ENCODE measurements around the gene ZNF160. TPM values are rescaled to one million over a fixed set of nuclear protein-coding genes. Genes with fewer than 3 reads are reported as not detected.

Gene ZNF160
- total and polyA plus RNA-seq, 2 of the 8 experiments (the other 6 are each of a cell fraction or from before 2014, with no cell fraction given), result 15.8 to 31.2 TPM

DNA sequence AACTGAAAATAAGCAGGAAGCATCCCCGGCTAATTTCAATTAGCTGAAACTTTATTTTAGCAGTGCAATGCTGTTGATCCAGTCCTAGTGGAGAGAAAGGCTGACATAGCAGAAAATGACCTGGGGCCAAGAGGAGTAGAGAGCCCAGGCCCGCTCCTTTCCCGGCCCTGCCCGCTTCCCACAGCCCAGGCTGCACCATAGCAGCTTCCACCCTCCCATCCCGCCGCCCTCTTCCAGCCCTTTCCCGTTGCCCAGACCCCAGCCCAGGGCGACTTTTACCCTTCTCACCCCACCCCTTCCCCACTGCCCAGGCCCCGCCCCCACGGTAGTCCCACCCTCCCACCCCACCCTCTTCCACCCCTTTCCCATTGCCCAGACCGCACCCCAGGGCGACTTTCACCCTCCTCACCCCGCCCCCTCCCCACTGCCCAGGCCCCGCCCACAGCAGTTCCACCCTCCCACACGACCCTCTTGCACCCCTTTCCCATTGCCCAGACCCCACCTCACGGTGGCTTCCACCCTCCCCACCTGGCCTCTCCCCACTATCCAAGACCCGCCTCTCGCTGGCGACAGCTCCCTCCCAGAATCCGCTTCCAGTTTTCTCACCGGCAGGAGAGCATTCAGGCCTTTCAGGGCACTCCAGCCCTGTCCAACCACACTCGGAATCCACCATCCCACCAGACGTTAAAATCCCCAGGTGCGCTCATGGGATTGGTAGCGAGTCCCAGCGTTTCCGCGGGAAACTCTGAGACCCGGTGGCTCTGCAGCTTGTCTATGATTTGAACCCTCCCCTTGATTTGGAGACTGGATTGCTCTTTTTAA, 8.3 kb downstream of the ZNF160 start:
- 0 out of 7 replicates have a peak overlapping the region, but pooled peaks of 1 of the 4 experiments have one; percentile 6 for H3K9ac ChIP-seq (replicated peaks in 1 of 4; ENCODE audit: extremely low read depth in 1 of 4, low read depth in 3 of 4, low read length in 3 of 4)
- H3K4me2 ChIP-seq (ENCODE audit: insufficient read depth in 1 of 2, low read depth in 2 of 2, low read length in 2 of 2), result peak overlapping the region; percentile 60 to 63
- no peak overlapping the region for H4K5ac ChIP-seq (ENCODE audit: insufficient read length, low read depth, low read length)
- peaks cover 0 to 13% (median 2%) of the 10 kb centered on the region in 4 experiments; a peak in 3 of 8 replicates for H3K36me3 ChIP-seq (ENCODE audit: control insufficient read depth in 2 of 4, insufficient read depth in 4 of 4, low read length in 3 of 4)
- H2BK20ac ChIP-seq (ENCODE audit: low read length), result no peak overlapping the region
- no peak overlapping the region for H4K91ac ChIP-seq (replicated peaks; ENCODE audit: insufficient read length, low read length)
- peak overlapping the region; percentile 24 to 50 (median 34); a peak in 5 of 8 replicates for H3K4me3 ChIP-seq (ENCODE audit: extremely low read depth in 1 of 4, insufficient read depth in 2 of 4, low read depth in 3 of 4, low read length in 4 of 4)
- H4K8ac ChIP-seq (ENCODE audit: extremely low read depth, insufficient read depth, low read length), result no peak overlapping the region
- H3K23me2 ChIP-seq (ENCODE audit: low read depth, low read length), result no peaks in the 10 kb centered on the region
- no peak overlapping the region for H2BK5ac ChIP-seq (ENCODE audit: low read depth, low read length)
- H2BK15ac ChIP-seq (ENCODE audit: low read length), result no peak overlapping the region
- H3K14ac ChIP-seq (ENCODE audit: insufficient read length), result no peak overlapping the region
- peaks cover 0 to 7% (median 2%) of the 10 kb centered on the region in 4 experiments; a peak in 3 of 7 replicates for H3K4me1 ChIP-seq (replicated peaks in 1 of 4; ENCODE audit: control insufficient read depth in 3 of 4, insufficient read depth in 4 of 4, low read length in 3 of 4)
- peaks cover 0 to 37% of the 10 kb centered on the region in 2 experiments; a peak in 2 of 4 replicates for H3K79me2 ChIP-seq (ENCODE audit: control insufficient read depth in 1 of 2, insufficient read depth in 2 of 2, low read length in 2 of 2)
- no peak overlapping the region for H2BK12ac ChIP-seq (ENCODE audit: low read depth, low read length)
- DNase-seq (ENCODE audit: low read depth in 1 of 2, low spot score in 2 of 2), result peak; percentile 61 to 80
- peaks cover 4 to 9% of the 10 kb centered on the region in 2 experiments for H4K20me1 ChIP-seq (replicated peaks in 1 of 2; ENCODE audit: control insufficient read depth in 1 of 2, insufficient read depth in 2 of 2, low read length in 2 of 2)
- H2BK120ac ChIP-seq (replicated peaks; ENCODE audit: low read depth, low read length), result no peak overlapping the region
- ChIA-PET CTCF (ENCODE audit: partially characterized antibody) (interaction anchor here (0.6 to 1.9 kb wide), 4 partner anchors 18 to 400 kb away, joined by 4 to 13 read pairs (median 4); no protein-coding TSS in a partner anchor), POLR2A (ENCODE audit: partially characterized antibody) (interaction anchor here (0.6 to 1.4 kb wide), 3 partner anchors 9 to 59 kb away, joined by 3 to 4 read pairs (median 3); no protein-coding TSS in a partner anchor)
- peaks cover 5% of the 10 kb centered on the region; the same call in 1 of the 2 replicates for H3K79me1 ChIP-seq (ENCODE audit: low read depth, low read length)
- no peak overlapping the region for H3K23ac ChIP-seq (ENCODE audit: insufficient read length)
- FAIRE-seq, result no peak
- no peak overlapping the region for H3K27ac ChIP-seq (ENCODE audit: low read depth, low read length)
- H3K18ac ChIP-seq (ENCODE audit: extremely low read depth, low read length), result no peak overlapping the region
- WGBS, 2 experiments (ENCODE audit: extremely low coverage in 1 of 2, insufficient coverage in 1 of 2, insufficient read length in 1 of 2, insufficient replicate concordance in 2 of 2, low coverage in 1 of 2, low lambda C conversion rate in 2 of 2, missing lambda C conversion rate in 1 of 2), result 12% methylated on average over 21 of the region's 29 CpGs; no CpG with 5 or more reads in 1 of the 2 experiments
- no peak overlapping the region for H3K4ac ChIP-seq (replicated peaks; ENCODE audit: insufficient read length, low read depth, low read length)
- no peak overlapping the region for H2AK5ac ChIP-seq (ENCODE audit: low read depth, low read length)
- H3K9me3 ChIP-seq (ENCODE audit: insufficient read depth in 2 of 2, low read depth in 1 of 2, low read length in 1 of 2), result no peaks in the 10 kb centered on the region
- peak overlapping the region; percentile 53 for H3K56ac ChIP-seq (replicated peaks; ENCODE audit: insufficient read length, low read depth, low read length)
- H3K27me3 ChIP-seq (replicated peaks in 1 of 4; ENCODE audit: control insufficient read depth in 3 of 4, extremely low read depth in 1 of 4, insufficient read depth in 3 of 4, low read length in 3 of 4), result no peaks in the 10 kb centered on the region
- no peak overlapping the region for H2AFZ ChIP-seq (ENCODE audit: low read length)
- TF ChIP-seq POLR2A (IDR thresholded peaks at IDR 0.05; ENCODE audit: control extremely low read depth in 1 of 2, low read depth in 2 of 2, low read length in 2 of 2) (0 out of 3 replicates have a peak, but pooled peaks of 1 of the 2 experiments have one; percentile 28), SAP30 (IDR thresholded peaks at IDR 0.05; ENCODE audit: insufficient read depth, insufficient replicate concordance, low read length) (no peak), HDAC2 (IDR thresholded peaks at IDR 0.05; ENCODE audit: borderline replicate concordance in 1 of 2, low read depth in 2 of 2, low read length in 2 of 2) (0 out of 4 replicates have a peak, but pooled peaks of 1 of the 2 experiments have one; percentile 30), EGR1 (IDR thresholded peaks at IDR 0.05; ENCODE audit: borderline replicate concordance, low read depth, low read length) (no peak), TAF1 (IDR thresholded peaks at IDR 0.05; ENCODE audit: low read depth, low read length) (0 out of 2 replicates have a peak, but pooled peaks have one; percentile 30), NANOG (IDR thresholded peaks at IDR 0.05; ENCODE audit: insufficient read depth, low read depth, low read length, poor library complexity, severe bottlenecking) (no peak), BACH1 (IDR thresholded peaks at IDR 0.05; ENCODE audit: low read length) (peak; percentile 58), MAFK (IDR thresholded peaks at IDR 0.05; ENCODE audit: low read depth, low read length) (peak; percentile 67; the same call in 1 of the 2 replicates), SP1 (IDR thresholded peaks at IDR 0.05; ENCODE audit: low read depth, low read length) (no peak)
- TF ChIP-seq, protein P1, sequence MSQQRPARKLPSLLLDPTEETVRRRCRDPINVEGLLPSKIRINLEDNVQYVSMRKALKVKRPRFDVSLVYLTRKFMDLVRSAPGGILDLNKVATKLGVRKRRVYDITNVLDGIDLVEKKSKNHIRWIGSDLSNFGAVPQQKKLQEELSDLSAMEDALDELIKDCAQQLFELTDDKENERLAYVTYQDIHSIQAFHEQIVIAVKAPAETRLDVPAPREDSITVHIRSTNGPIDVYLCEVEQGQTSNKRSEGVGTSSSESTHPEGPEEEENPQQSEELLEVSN (IDR thresholded peaks at IDR 0.05), result peak; percentile 75

All from H1 (cell line).